ENCODE results near the gene SEMA4A.

SEMA4A gene

GRCh38 chr1:156121457-156121856 lies 31.9 kb upstream of the SEMA4A start:
- peaks cover 3% of the 10 kb centered on the region; the same call in 1 of the 2 replicates for H3F3A ChIP-seq (ENCODE audit: control insufficient read depth, insufficient read depth)
- H3K27me3 ChIP-seq (ENCODE audit: control insufficient read depth, low read length) = 0 out of 2 replicates have a peak, but pooled peaks cover 3% of the 10 kb centered on the region
- no peak for TF ChIP-seq EZH2phosphoT487 (IDR thresholded peaks at IDR 0.05; ENCODE audit: borderline replicate concordance, low read length)
- TF ChIP-seq CTCF (IDR thresholded peaks at IDR 0.05; ENCODE audit: low read depth, low read length, poor library complexity, severe bottlenecking) = no peak
- no peaks in the 10 kb centered on the region for H3K9me3 ChIP-seq (ENCODE audit: control insufficient read depth, insufficient read depth, low read length)
- no peaks in the 10 kb centered on the region for H3K9me2 ChIP-seq (replicated peaks; ENCODE audit: control insufficient read depth, low read length)
- no peaks in the 10 kb centered on the region for H3K36me3 ChIP-seq (ENCODE audit: control insufficient read depth, low read length)
- H3K4me2 ChIP-seq (ENCODE audit: low read length) = no peak overlapping the region
- H4K20me1 ChIP-seq (ENCODE audit: control insufficient read depth, insufficient read depth, low read depth, low read length) = no peaks in the 10 kb centered on the region
- H3K79me2 ChIP-seq (ENCODE audit: control insufficient read depth, low read length) = no peaks in the 10 kb centered on the region
- H3K4me3 ChIP-seq (ENCODE audit: low read length) = no peak overlapping the region
- H3K4me1 ChIP-seq (ENCODE audit: control insufficient read depth, low read length) = peaks cover 24% of the 10 kb centered on the region
- no peak overlapping the region for H3K27ac ChIP-seq (ENCODE audit: low read depth, low read length)

- peaks cover 3% of the 10 kb centered on the region; the same call in 1 of the 2 replicates for H3F3A ChIP-seq (ENCODE audit: control insufficient read depth, insufficient read depth)
- H3K9me2 ChIP-seq (replicated peaks; ENCODE audit: control insufficient read depth, low read length) = no peaks in the 10 kb centered on the region
- no peak overlapping the region for H3K27ac ChIP-seq (ENCODE audit: low read depth, low read length)
- H3K79me2 ChIP-seq (ENCODE audit: control insufficient read depth, low read length) = no peaks in the 10 kb centered on the region
- no peak overlapping the region for H3K4me3 ChIP-seq (ENCODE audit: low read length)
- no peaks in the 10 kb centered on the region for H4K20me1 ChIP-seq (ENCODE audit: control insufficient read depth, insufficient read depth, low read depth, low read length)
- H3K4me1 ChIP-seq (ENCODE audit: control insufficient read depth, low read length) = peaks cover 31% of the 10 kb centered on the region
- no peak overlapping the region for H3K4me2 ChIP-seq (ENCODE audit: low read length)
- no peaks in the 10 kb centered on the region for H3K36me3 ChIP-seq (ENCODE audit: control insufficient read depth, low read length)
- no peak for TF ChIP-seq CTCF (IDR thresholded peaks at IDR 0.05; ENCODE audit: low read depth, low read length, poor library complexity, severe bottlenecking)
- TF ChIP-seq EZH2phosphoT487 (IDR thresholded peaks at IDR 0.05; ENCODE audit: borderline replicate concordance, low read length) = no peak
- H3K9me3 ChIP-seq (ENCODE audit: control insufficient read depth, insufficient read depth, low read length) = no peaks in the 10 kb centered on the region
- H3K27me3 ChIP-seq (ENCODE audit: control insufficient read depth, low read length) = 0 out of 2 replicates have a peak, but pooled peaks cover 2% of the 10 kb centered on the region
These were observed 31.3 kb upstream of the SEMA4A start for GRCh38 chr1:156122086-156122485.

GRCh38 chr1:156122519-156123355 lies 30.6 kb upstream of the SEMA4A start:
- Histone ChIP-seq H3K27me3 (ENCODE audit: control insufficient read depth, low read length) (0 out of 2 replicates have a peak, but pooled peaks cover 2% of the 10 kb centered on the region), H3K4me3 (ENCODE audit: low read length) (no peak overlapping the region), H3K27ac (ENCODE audit: low read depth, low read length) (no peak overlapping the region), H3F3A (ENCODE audit: control insufficient read depth, insufficient read depth) (peaks cover 3% of the 10 kb centered on the region; the same call in 1 of the 2 replicates), H4K20me1 (ENCODE audit: control insufficient read depth, insufficient read depth, low read depth, low read length) (no peaks in the 10 kb centered on the region), H3K9me3 (ENCODE audit: control insufficient read depth, insufficient read depth, low read length) (no peaks in the 10 kb centered on the region), H3K79me2 (ENCODE audit: control insufficient read depth, low read length) (no peaks in the 10 kb centered on the region), H3K9me2 (replicated peaks; ENCODE audit: control insufficient read depth, low read length) (no peaks in the 10 kb centered on the region), H3K36me3 (ENCODE audit: control insufficient read depth, low read length) (no peaks in the 10 kb centered on the region), H3K4me1 (ENCODE audit: control insufficient read depth, low read length) (peaks cover 35% of the 10 kb centered on the region), H3K4me2 (ENCODE audit: low read length) (no peak overlapping the region)
- TF ChIP-seq CTCF (IDR thresholded peaks at IDR 0.05; ENCODE audit: low read depth, low read length, poor library complexity, severe bottlenecking) (no peak), EZH2phosphoT487 (IDR thresholded peaks at IDR 0.05; ENCODE audit: borderline replicate concordance, low read length) (no peak)

Data from DOHH2 (cell line).